ENCODE measurements around the gene KRTAP1-3. TPM values are rescaled to one million over a fixed set of nuclear protein-coding genes. Genes with fewer than 3 reads are reported as not detected.
"Not testable (repeated sequence)": the region's sequence is repeated elsewhere in the genome, so short reads cannot be mapped to it uniquely, and the experiment has no call there.

The KRTAP1-3 gene, protein sequence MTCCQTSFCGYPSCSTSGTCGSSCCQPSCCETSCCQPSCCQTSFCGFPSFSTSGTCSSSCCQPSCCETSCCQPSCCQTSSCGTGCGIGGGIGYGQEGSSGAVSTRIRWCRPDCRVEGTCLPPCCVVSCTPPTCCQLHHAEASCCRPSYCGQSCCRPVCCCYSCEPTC
- under 1 TPM in 1 of 2 donors, not detected in 1; 0.39 TPM for total RNA-seq

DNA sequence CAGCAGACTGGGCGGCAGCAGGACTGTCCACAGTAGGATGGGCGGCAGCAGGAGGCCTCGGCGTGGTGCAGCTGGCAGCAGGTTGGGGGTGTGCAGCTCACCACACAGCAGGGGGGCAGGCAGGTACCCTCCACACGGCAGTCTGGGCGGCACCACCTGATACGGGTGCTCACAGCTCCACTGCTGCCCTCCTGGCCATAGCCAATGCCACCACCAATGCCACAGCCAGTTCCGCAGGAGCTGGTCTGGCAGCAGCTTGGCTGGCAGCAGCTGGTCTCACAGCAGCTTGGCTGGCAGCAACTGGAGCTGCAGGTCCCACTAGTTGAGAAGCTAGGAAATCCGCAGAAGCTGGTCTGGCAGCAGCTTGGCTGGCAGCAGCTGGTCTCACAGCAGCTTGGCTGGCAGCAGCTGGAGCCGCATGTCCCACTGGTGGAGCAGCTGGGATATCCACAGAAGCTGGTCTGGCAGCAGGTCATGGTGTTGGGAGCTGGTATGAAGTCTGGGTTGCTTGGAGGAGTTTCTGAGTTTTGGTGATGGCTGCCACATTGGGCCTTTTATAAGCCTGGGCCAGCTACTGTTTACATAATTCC, at the start of gene KRTAP1-3:
Gene KRTAP1-3, minus strand, starts transcription at position 529 of the 590 bp plus-strand sequence. Its CDS starts 53 bp downstream, at position 476.
- not testable (repeated sequence) for DNase-seq (ENCODE audit: low spot score); H3K4me3 ChIP-seq

DNA sequence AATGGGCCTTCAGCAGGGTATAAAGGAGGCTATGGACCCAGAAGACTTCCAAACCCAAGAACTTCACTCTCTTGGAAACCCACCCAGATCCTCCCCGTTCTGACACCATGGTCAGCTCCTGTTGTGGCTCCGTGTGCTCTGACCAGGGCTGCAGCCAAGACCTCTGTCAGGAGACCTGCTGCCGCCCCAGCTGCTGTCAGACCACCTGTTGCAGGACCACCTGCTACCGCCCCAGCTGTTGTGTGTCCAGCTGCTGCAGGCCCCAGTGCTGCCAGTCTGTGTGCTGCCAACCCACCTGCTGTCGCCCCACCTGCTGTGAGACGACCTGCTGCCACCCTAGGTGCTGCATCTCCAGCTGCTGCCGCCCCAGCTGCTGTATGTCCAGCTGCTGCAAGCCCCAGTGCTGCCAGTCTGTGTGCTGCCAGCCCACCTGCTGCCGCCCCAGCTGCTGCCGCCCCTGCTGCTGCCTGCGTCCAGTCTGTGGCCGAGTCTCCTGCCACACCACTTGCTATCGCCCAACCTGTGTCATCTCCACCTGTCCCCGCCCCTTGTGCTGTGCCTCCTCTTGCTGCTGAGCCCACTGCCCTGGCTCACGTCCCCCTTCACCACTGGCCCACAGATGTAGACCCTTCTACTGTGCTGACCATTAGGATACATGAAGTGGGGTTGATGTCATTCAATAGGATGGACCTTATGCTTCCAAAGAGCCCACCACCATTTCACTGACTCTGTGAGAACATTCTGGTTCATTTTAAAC, 49.6 kb upstream of the KRTAP1-3 start, which contains the start of gene KRTAP4-7:
Gene KRTAP4-7, plus strand, starts transcription at position 51 of the 757 bp plus-strand sequence. Its CDS starts 57 bp downstream, at position 108.
- not testable (repeated sequence) for H3K4me1 ChIP-seq

More for the DNA sequence above, at the start of gene KRTAP1-3:
- not testable (repeated sequence) for H3K9me3 ChIP-seq, H3K36me3 ChIP-seq, H3K27me3 ChIP-seq, H3K27ac ChIP-seq, H3K4me1 ChIP-seq

DNA sequence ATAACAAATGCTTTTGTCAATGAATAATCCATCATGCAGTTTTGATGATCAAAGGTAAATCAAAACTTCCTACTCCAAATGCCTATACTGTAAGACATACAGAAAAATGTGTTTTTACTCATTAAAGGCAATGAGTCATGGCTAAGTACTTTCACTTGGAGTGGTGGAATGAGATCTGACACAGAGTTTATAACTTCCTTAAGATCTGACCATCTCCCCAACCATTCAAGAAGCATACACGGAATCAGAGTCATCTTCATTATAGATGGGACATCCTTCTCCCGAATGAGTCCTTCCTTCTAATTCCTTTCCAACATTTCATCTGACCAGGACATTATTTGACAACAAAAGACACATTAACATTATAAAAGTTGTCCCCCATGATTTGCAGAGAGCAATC, 48.8 kb upstream of the KRTAP1-3 start:
- DNase-seq (ENCODE audit: low spot score); H3K27me3 ChIP-seq; H3K4me3 ChIP-seq; H3K36me3 ChIP-seq; H3K27ac ChIP-seq; H3K9me3 ChIP-seq; H3K4me1 ChIP-seq: not testable (repeated sequence)

More for the DNA sequence above, 49.6 kb upstream of the KRTAP1-3 start, which contains the start of gene KRTAP4-7:
- H3K4me3 ChIP-seq; H3K9me3 ChIP-seq; DNase-seq (ENCODE audit: low spot score); H3K36me3 ChIP-seq; H3K27me3 ChIP-seq; H3K27ac ChIP-seq: not testable (repeated sequence)

DNA sequence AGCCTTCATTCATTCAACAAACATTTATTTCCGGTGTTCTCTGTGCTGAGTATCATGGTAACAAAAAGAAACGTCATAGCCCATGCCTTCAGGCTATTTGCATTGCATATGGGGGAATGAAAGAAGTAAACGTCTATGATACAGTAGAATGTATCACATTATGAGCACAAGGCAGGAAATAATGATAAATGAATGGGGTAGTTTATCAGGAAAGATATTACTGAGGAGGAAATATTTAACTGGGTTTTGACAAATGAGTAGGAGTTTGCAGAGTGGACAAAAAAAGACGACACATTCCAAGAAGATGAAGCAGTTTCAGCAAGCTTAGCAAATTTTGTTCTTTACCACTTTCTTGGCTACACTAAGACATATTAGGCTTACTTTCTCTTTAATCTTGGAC, 48.0 kb upstream of the KRTAP1-3 start:
- H3K27ac ChIP-seq, result no peak overlapping the region
- H3K9me3 ChIP-seq, result no peaks in the 10 kb centered on the region
- no peaks in the 10 kb centered on the region for H3K36me3 ChIP-seq
- H3K4me3 ChIP-seq, result no peak overlapping the region
- DNase-seq (ENCODE audit: low spot score), result no peak
- H3K27me3 ChIP-seq, result no peaks in the 10 kb centered on the region
- TF ChIP-seq, protein P1, sequence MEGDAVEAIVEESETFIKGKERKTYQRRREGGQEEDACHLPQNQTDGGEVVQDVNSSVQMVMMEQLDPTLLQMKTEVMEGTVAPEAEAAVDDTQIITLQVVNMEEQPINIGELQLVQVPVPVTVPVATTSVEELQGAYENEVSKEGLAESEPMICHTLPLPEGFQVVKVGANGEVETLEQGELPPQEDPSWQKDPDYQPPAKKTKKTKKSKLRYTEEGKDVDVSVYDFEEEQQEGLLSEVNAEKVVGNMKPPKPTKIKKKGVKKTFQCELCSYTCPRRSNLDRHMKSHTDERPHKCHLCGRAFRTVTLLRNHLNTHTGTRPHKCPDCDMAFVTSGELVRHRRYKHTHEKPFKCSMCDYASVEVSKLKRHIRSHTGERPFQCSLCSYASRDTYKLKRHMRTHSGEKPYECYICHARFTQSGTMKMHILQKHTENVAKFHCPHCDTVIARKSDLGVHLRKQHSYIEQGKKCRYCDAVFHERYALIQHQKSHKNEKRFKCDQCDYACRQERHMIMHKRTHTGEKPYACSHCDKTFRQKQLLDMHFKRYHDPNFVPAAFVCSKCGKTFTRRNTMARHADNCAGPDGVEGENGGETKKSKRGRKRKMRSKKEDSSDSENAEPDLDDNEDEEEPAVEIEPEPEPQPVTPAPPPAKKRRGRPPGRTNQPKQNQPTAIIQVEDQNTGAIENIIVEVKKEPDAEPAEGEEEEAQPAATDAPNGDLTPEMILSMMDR (IDR thresholded peaks at IDR 0.05), result no peak
- no peaks in the 10 kb centered on the region for H3K4me1 ChIP-seq

DNA sequence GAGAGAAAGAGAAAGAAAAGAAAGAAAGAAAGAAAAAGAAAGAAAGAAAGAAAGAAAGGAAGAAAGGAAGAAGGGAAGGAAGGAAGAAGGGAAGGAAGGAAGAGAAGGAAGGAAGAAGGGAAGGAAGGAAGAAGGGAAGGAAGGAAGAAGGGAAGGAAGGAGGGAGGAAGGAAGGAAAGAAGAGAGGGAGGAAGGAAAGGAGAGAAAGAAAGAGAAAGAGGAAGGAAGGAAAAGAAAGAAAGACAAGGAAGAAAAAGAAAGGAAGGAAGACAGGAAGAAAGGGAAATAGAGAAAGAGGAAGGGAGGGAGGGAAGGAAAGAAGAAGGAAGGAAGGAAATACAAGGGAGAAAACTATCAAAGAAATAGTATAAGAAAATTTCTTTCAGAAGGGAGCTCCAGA, 42.1 kb upstream of the KRTAP1-3 start:
- Histone ChIP-seq H3K36me3 (no peaks in the 10 kb centered on the region), H3K9me3 (no peaks in the 10 kb centered on the region), H3K4me1 (no peaks in the 10 kb centered on the region), H3K27me3 (no peaks in the 10 kb centered on the region), H3K27ac (no peak overlapping the region), H3K4me3 (no peak overlapping the region)
- DNase-seq (ENCODE audit: low spot score), result no peak
- TF ChIP-seq, protein P1 (IDR thresholded peaks at IDR 0.05), result no peak

DNA sequence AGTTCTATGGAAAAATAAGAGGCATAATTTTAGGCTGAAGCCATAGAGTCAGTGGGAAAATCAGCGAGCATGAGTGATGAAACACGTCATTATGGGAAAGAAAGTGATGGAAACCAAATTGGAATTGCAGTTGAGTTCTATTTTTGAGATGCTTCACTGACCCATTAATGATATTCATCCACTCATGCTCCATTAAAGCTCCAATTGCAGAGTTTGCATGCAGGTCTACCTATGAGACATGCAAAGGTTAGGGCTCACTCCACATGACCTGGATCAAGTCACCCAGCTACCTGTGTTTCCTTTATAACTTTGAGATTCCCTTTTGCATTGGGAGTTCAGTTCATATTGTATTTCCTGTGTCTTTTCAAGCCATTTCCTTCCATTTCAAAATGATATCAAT, 39.0 kb upstream of the KRTAP1-3 start:
- no peaks in the 10 kb centered on the region for H3K9me3 ChIP-seq
- no peak for DNase-seq (ENCODE audit: low spot score)
- H3K27ac ChIP-seq, result no peak overlapping the region
- H3K4me1 ChIP-seq, result no peaks in the 10 kb centered on the region
- no peak overlapping the region for H3K4me3 ChIP-seq
- H3K36me3 ChIP-seq, result no peaks in the 10 kb centered on the region
- TF ChIP-seq, protein P1 (IDR thresholded peaks at IDR 0.05), result no peak
- H3K27me3 ChIP-seq, result no peaks in the 10 kb centered on the region

DNA sequence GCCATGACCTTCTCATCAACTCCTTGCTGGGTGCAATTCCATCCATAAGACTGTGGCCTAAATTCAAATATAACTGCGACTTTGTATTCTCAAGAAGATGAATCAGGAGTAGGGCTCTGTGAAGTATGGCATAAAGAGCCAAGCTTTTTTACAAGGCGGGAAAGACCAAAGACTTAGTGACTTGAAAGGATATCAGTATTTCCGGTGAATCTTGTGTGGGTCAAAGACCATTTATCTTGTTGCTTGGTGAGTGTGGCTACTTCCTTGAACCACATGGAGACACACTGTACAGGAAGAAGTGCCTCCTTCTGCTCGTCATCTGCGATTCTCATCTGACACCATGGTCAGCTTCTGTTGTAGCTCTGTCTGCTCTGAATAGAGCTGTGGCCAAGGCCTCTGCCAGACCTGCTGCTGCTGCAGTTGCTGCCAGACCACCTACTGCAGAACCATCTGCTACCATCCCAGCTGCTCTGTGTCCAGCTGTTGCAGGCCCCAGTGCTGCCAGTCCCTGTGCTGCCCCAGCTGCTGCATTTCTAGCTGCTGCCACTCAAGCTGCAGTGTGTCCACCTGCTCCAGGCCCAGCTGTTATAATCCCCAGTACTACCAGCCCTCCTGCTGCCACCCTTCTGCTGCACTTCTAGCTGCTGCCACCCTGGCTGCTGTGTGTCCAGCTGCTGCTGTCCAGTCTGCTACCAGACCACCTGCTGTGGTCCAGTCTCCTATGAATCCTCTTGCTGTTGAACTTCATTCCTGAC, 37.1 kb upstream of the KRTAP1-3 start:
- no peaks in the 10 kb centered on the region for H3K27me3 ChIP-seq
- no peaks in the 10 kb centered on the region for H3K4me1 ChIP-seq
- no peaks in the 10 kb centered on the region for H3K9me3 ChIP-seq
- H3K4me3 ChIP-seq, result no peak overlapping the region
- no peak for DNase-seq (ENCODE audit: low spot score)
- no peak overlapping the region for H3K27ac ChIP-seq
- TF ChIP-seq, protein P1 (IDR thresholded peaks at IDR 0.05), result no peak
- H3K36me3 ChIP-seq, result no peaks in the 10 kb centered on the region

Measured in right atrium auricular region (tissue), 2 donors.